COLO668 (cell line): Measurements from ENCODE around the gene TMEM245.
"Not testable (repeated sequence)": the region's sequence is repeated elsewhere in the genome, so short reads cannot be mapped to it uniquely, and the experiment has no call there.

Experiments
- DNase-seq: peaks from one replicate; lab custom pipeline; 2025; ENCODE audit not compliant: unreplicated experiment; lab: John Stamatoyannopoulos, UW

TMEM245 gene

GRCh38 chr9:109072133-109072692, 47.5 kb downstream of the TMEM245 start:
- no peak for DNase-seq

GRCh38 chr9:109068764-109069163, 51.0 kb downstream of the TMEM245 start:
- no peak for DNase-seq

GRCh38 chr9:109064963-109065702, 54.6 kb downstream of the TMEM245 start:
- DNase-seq: no peak

GRCh38 chr9:109063760-109064159, 56.0 kb downstream of the TMEM245 start:
- DNase-seq: no peak

DNA sequence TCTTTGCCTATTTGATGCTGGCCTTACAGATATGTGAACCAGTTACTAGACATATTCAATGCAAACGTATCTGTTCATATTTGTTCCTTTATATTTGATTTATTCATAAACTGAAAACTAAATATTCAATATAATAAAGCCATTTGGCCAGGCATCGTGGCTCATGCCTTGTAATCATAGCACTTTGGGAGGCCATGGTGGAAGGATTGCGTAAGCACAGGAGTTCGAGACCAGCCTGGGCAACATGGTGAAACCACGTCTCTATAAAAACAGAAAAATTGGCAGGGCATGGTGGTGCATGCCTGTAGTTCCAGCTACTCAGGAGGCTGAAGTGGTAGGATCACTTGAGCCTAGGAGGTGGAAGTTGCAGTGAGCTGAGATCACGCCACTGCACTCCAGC, 57.2 kb downstream of the TMEM245 start:
- DNase-seq: no peak

DNA sequence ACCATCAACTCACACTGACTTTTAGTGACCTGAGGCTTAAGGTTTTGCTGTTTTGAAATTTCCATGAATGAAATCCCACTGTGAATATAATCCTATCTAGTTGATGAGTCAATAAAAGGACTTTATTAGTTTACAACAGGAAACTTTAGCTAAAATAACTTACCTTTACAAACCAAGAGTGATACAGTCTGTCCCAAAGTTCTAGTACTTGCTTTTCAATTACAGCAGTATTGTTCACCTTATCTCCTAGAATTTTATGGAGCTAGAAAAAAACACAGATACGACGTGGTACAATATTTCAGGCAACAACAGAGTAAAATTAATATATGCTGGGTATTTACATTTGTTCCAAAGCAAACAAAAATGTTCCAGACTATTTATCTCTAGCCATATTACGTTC, 59.6 kb downstream of the TMEM245 start:
- DNase-seq: no peak

- DNase-seq: not testable (repeated sequence)
These were observed 66.6 kb downstream of the TMEM245 start for GRCh38 chr9:109053121-109053520.

DNA sequence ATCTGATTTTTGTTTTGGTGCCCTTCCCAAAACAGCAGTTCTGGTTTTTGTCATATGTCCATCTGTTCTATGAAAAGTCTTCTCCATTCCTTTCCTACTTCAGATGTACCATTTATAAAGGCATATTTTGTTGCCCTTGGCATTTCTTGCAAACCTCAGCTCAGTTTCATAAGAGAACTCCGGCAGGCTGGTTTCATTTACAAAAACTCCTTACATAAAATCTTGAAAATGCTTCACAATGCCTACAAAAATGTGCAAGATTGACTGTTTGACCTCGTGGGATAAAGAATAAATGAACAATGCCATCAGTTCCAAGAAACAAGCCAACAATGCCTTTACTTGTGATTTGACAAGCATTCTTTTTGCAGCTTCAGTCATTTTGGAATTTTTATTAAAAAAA, 67.3 kb downstream of the TMEM245 start:
- DNase-seq: no peak

DNA sequence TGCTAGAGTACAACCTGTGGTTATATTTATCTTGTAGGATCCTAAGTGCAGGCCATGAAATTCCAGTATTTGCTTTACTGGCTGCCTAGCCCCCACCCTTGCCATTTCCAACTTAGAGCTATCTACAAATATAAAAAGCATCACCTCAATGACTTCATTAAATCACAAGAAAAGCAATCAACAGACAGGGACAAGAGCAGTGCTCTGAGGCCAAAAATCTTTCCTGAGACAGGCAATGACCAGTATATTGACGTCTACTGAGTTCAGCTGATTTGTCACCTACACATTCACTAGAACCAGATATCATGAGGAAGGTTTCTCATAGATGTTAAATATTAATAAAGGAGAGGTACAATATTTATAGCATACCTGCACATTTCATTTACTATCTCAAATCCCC, 68.0 kb downstream of the TMEM245 start:
- DNase-seq: no peak

DNA sequence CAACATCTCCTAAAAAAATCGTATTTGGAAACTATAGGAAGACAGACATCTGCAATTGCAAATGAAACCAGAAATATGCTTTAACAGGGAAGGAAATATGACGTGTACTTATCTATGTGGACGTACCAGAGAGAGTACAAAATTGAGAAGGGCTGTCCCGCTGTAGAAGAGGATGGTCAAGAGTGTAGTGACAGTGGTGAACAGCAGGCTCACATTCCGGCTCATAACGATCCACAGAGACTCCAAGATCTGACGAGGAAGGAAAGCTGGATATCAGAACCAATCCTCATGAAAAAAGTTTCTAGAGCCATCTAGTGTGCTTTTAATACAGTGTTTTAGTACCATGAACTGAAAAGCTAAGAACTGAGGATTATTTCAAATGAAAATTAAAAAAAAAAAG, 69.3 kb downstream of the TMEM245 start:
- DNase-seq: no peak

DNA sequence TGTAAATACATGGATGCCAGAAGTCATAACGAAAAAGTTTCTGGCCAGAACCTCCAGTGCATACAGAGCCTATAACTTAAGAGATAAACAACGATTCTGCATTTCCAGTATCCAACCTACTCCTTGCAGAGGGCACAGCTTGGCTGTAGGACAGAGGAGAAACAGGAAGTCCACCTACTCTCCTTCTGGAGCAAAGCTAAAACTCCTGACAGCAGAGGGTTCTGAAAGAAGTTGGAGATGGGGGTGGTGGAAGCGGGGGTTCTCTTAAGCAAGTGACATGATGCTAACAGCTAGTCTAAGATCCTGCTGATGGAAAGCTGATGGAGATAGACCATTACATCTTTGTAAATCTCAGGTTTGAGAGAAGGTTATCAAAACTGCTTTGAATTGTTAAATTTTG, 70.9 kb downstream of the TMEM245 start:
- DNase-seq: no peak

- no peak for DNase-seq
These were observed 72.5 kb downstream of the TMEM245 start for GRCh38 chr9:109047259-109047658.

DNA sequence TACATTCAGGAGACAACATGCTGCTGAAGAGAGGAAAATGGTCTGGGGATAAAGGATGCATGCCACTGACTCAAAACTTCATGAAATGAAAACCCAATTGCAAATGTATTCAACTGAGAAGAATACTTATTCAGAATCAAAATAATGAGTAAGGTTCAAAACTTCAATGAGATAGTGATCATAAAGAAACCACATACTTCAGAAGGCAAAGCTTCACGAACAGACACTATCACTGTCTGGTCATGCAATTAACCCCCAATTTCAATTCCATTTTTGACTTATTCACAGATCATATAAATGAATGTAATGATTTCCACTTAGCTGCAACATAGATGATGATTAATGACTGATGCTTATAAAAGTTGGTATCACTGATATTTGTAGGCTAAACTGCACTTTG, 73.4 kb downstream of the TMEM245 start:
- no peak for DNase-seq

- DNase-seq: no peak
These were observed 76.2 kb downstream of the TMEM245 start for GRCh38 chr9:109043578-109043977.

- DNase-seq: no peak
These were observed 79.2 kb downstream of the TMEM245 start for GRCh38 chr9:109040571-109040970.

GRCh38 chr9:109039539-109039938, 80.2 kb downstream of the TMEM245 start:
- DNase-seq: no peak

GRCh38 chr9:109037946-109038715, 81.6 kb downstream of the TMEM245 start:
- no peak for DNase-seq

- no peak for DNase-seq
These were observed 82.7 kb downstream of the TMEM245 start for GRCh38 chr9:109036744-109037680.

DNA sequence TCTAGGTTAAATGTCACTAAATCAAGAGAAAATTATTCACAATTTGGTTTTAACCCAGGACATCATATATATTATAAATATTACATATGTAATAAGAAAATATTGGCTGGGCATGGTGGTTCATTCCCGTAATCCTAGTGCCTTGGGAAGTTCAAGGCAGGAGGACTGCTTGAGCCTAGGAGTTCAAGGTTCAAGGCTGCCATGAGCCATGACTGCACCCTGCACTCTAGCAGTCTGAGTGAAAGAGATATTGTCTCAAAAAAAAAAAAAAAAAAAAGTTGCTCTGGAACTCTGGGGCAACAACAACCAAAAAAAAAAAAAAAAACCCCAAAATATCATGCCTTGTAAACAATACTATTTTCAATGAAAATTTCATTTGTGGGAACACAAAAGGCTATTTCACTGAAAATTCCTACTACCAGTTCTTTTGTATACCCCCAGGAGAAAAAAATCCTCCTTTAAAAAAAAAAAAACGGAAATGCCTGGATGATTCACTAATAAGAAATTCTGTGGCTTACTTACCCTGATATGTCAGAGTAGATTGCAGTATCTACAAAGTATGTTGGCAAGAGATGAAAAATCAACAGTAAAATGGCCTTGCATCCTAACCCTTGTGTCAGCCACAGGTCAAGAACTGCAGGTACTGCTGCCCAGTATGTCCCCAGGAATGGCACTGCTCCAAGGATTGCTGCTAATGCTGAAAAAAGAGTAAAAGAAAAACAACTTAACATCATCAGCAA, 83.9 kb downstream of the TMEM245 start:
- DNase-seq: no peak

DNA sequence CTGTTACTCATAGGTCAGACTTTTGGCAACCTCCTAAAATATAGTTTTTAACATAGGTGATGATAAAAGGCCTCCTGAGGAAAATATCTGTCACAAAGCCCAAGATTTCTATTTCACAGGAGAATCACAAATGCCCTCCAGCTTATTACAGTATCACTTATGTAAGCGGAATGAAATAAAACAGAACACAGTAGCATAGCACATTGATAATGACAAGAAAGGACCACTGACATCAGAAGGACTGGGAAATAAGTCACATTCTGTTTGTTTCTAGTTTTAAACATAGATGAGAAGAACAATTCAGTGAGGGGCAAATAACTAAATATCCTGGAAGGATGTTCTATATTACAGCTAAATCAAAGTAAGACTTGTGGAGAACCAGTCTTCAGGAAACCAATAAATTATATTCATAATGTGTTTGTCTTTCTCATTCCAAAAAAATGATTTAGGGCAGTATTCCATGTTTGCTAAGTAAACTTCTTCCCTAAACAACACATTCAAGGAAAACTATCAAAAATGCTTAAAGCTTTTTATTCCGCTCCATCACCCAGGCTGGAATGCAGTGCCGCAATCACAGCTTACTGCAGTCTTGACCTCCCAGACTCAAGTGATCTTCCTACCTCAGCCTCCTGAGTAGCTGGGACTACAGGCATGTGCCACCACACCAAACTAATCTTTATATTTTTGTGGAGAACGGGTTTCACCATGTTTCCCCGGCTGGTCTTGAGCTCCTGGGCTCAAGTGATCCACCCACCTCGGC, 85.6 kb downstream of the TMEM245 start:
- DNase-seq: no peak
